HCT116 (cell line): ENCODE data around the gene IL19. TPM values are rescaled to one million over a fixed set of nuclear protein-coding genes. Genes with fewer than 3 reads are reported as not detected.

ENCODE experiments used
- ATAC-seq: fragments of 200-7000 bp; cut with Tn5 transposase; 2 replicates; pipeline ENCODE4 v1.9.1; 2020; ENCODE audit warnings: mild to moderate bottlenecking, moderate library complexity
- BruUV-seq: library from RNA; stranded (reverse); fragments of 400-500 nt; replicated peaks from 2 replicates; lab custom pipeline; 2021; lab: Mats Ljungman, UMichigan
- CTCF ChIA-PET: fragments of 300-600 bp; sonication (Branson Sonifier 250); formaldehyde crosslinking; loops from one replicate; lab custom pipeline; 2021; ENCODE audit warnings: antibody characterized with exemption; lab: Charles Lee
- POLR2A ChIA-PET: fragments of 300-600, 350-600 bp; sonication (Branson Sonifier 250); formaldehyde crosslinking; loops from one replicate; lab custom pipeline; 2021; ENCODE audit warnings: antibody characterized with exemption; lab: Charles Lee
- RAD21 ChIA-PET, 2 experiments: fragments of 300-600 bp; sonication (Branson Sonifier 250); formaldehyde crosslinking; loops; one replicate each; lab custom pipeline; 2023; ENCODE audit warnings: low total read pairs in 2 of 2; ENCODE audit not compliant: uncharacterized antibody in 2 of 2, unreplicated experiment in 2 of 2, low non-redundant PET in 1 of 2; lab: Charles Lee
- DNase-seq: peaks from one replicate; pipeline ENCODE4 v3.0.0-alpha.2; 2010; ENCODE audit warnings: low read depth, low spot score
- H2AFZ ChIP-seq: fragments of 200-600 bp; shearing (Covaris generic), sonication (generic); 2 replicates; pipeline ENCODE4 v1.6.1; 2017; ENCODE audit warnings: low read depth, mixed run types, mixed read lengths, antibody characterized with exemption, low read length; ENCODE audit not compliant: poor library complexity, severe bottlenecking
- H3K27ac ChIP-seq: 2 replicates; pipeline ENCODE4 v1.5.1; 2012; ENCODE audit warnings: low read depth, low read length
- H3K27me3 ChIP-seq: fragments of 200-600 bp; sonication (generic); 2 replicates; pipeline ENCODE4 v1.6.1; 2016; ENCODE audit warnings: mixed run types, low read length, mixed read lengths; ENCODE audit not compliant: insufficient read depth
- H3K36me3 ChIP-seq, 2 experiments: fragments of 200-500 bp in 1 of 2; fragments of 200-600 bp in 1 of 2; sonication (Bioruptor generic) in 1 of 2; sonication (generic) in 1 of 2; 2 replicates each; pipeline versions ENCODE4 v1.5.1 to v1.6.1; 2014 to 2016; ENCODE audit warnings: low read length in 2 of 2, inconsistent platforms in 1 of 2, mixed read lengths in 1 of 2, mixed run types in 1 of 2; ENCODE audit not compliant: insufficient read depth in 2 of 2, control insufficient read depth in 1 of 2
- H3K4me1 ChIP-seq, 2 experiments: fragments of 200-600 bp in 1 of 2; sonication (generic) in 1 of 2; 2 replicates each; pipeline versions ENCODE4 v1.5.1 to v1.6.1; 2012 to 2017; ENCODE audit warnings: low read length in 2 of 2, inconsistent platforms in 1 of 2, mild to moderate bottlenecking in 1 of 2, mixed read lengths in 1 of 2, mixed run types in 1 of 2, moderate library complexity in 1 of 2; ENCODE audit not compliant: insufficient read depth in 2 of 2, control insufficient read depth in 1 of 2
- H3K4me2 ChIP-seq: fragments of 200-600 bp; sonication (generic); 2 replicates; pipeline ENCODE4 v1.6.1; 2017; ENCODE audit warnings: mixed run types, low read length, mixed read lengths
- H3K4me3 ChIP-seq, 2 experiments: fragments of 200-600 bp in 1 of 2; sonication (generic) in 1 of 2; replicated peaks in 1 of 2; 2 replicates each; pipeline ENCODE4 v1.5.1; 2011 to 2016; ENCODE audit warnings: low read length in 2 of 2, control low read depth in 1 of 2, low read depth in 1 of 2, mild to moderate bottlenecking in 1 of 2, mixed read lengths in 1 of 2, mixed run types in 1 of 2
- H3K79me2 ChIP-seq: fragments of 200-600 bp; sonication (generic); 2 replicates; pipeline ENCODE4 v1.6.1; 2017; ENCODE audit warnings: mild to moderate bottlenecking, mixed run types, low read length, moderate library complexity, mixed read lengths; ENCODE audit not compliant: insufficient read depth
- H3K9ac ChIP-seq: fragments of 200-600 bp; sonication (generic); 2 replicates; pipeline ENCODE4 v1.6.1; 2016; ENCODE audit warnings: low read length, mixed read lengths
- H3K9me2 ChIP-seq: fragments of 200-600 bp; sonication (generic), shearing (Covaris generic); 2 replicates; pipeline ENCODE4 v1.6.1; 2017; ENCODE audit warnings: mixed run types, mild to moderate bottlenecking, moderate library complexity; ENCODE audit not compliant: insufficient read depth
- H3K9me3 ChIP-seq, 2 experiments: fragments of 200-500 bp in 1 of 2; fragments of 200-600 bp in 1 of 2; sonication (Bioruptor generic) in 1 of 2; sonication (generic) in 1 of 2; 2 replicates each; pipeline ENCODE4 v1.6.1; 2014 to 2017; ENCODE audit warnings: low read length in 2 of 2, mixed read lengths in 2 of 2, inconsistent platforms in 1 of 2, low read depth in 1 of 2, mild to moderate bottlenecking in 1 of 2, mixed run types in 1 of 2, moderate library complexity in 1 of 2; ENCODE audit not compliant: control insufficient read depth in 1 of 2, insufficient read depth in 1 of 2
- H4K20me1 ChIP-seq: fragments of 200-600 bp; sonication (generic), shearing (Covaris generic); 2 replicates; pipeline ENCODE4 v1.6.1; 2017; ENCODE audit warnings: mixed run types, mild to moderate bottlenecking, moderate library complexity; ENCODE audit not compliant: insufficient read depth
- ELF1 ChIP-seq: IDR thresholded peaks from 2 replicates; pipeline ENCODE4 v1.6.1; 2012; ENCODE audit warnings: low read depth, borderline replicate concordance
- EZH2phosphoT487 ChIP-seq: fragments of 200-600 bp; IDR thresholded peaks from 2 replicates; pipeline ENCODE4 v1.6.1; 2018; ENCODE audit warnings: antibody characterized with exemption, borderline replicate concordance
- FOSL1 ChIP-seq: IDR thresholded peaks from 2 replicates; pipeline ENCODE4 v1.6.1; 2012; ENCODE audit warnings: low read depth
- JUND ChIP-seq: IDR thresholded peaks from 2 replicates; pipeline ENCODE4 v1.6.1; 2012
- REST ChIP-seq: IDR thresholded peaks from 2 replicates; pipeline ENCODE4 v1.6.1; 2012; ENCODE audit warnings: low read depth
- SP1 ChIP-seq: IDR thresholded peaks from 2 replicates; pipeline ENCODE4 v1.6.1; 2012; ENCODE audit warnings: low read depth
- TCF7L2 ChIP-seq: IDR thresholded peaks from 2 replicates; pipeline ENCODE4 v1.7.0; 2011; ENCODE audit warnings: borderline replicate concordance, inconsistent platforms; ENCODE audit not compliant: insufficient read depth, insufficient read length; ENCODE audit errors: extremely low read depth
- ZFX ChIP-seq: fragments of 450-650 bp; IDR thresholded peaks from 2 replicates; pipeline ENCODE4 v1.6.1; 2017
- ZNF274 ChIP-seq: fragments of 200-500 bp; sonication (Bioruptor generic); IDR thresholded peaks from 2 replicates; pipeline ENCODE4 v1.6.1; 2014; ENCODE audit warnings: mild to moderate bottlenecking, low read depth, low read length, inconsistent platforms
- intact Hi-C: fragments of 100-400 bp; cut with micrococcal nuclease; formaldehyde crosslinking; loops from 2 replicates; pipeline ENCODE4 v1.10.0; 2022
- total RNA-seq: library from RNA; stranded (reverse); gene quantifications from one replicate; pipeline ENCODE4 v1.2.1, GENCODE V29; 2021; ENCODE audit not compliant: unreplicated experiment
- TF ChIP-seq, protein P1 (sequence below): IDR thresholded peaks from 2 replicates; pipeline ENCODE4 v1.6.1; 2012
- TF ChIP-seq, protein P2 (sequence below): IDR thresholded peaks from 2 replicates; pipeline ENCODE4 v1.6.1; 2011; ENCODE audit warnings: mild to moderate bottlenecking, low read length, moderate library complexity; ENCODE audit not compliant: insufficient replicate concordance; ENCODE audit errors: extremely low read depth

Gene IL19
- total RNA-seq, 1 experiment from 2014 or later, result not detected

- ChIA-PET RAD21 (no interaction called here), POLR2A (no interaction called here)
- Histone ChIP-seq H3K4me1 (peaks cover 0 to 5% of the 10 kb centered on the region in 2 experiments; a peak in 2 of 4 replicates), H3K27me3 (peaks cover 5% of the 10 kb centered on the region; the same call in 1 of the 2 replicates), H3K9ac (no peak overlapping the region), H4K20me1 (no peaks in the 10 kb centered on the region), H3K4me3 (no peak overlapping the region)
- peak; percentile 71; the same call in 1 of the 2 replicates for ATAC-seq
- TF ChIP-seq JUND (peak; percentile 19; the same call in 1 of the 2 replicates), ZFX (no peak), FOSL1 (peak; percentile 12; the same call in 1 of the 2 replicates)
- TF ChIP-seq, all 23 proteins: peak for 2
- no peak overlapping the region for H2AFZ ChIP-seq
- BruUV-seq, result no TSS peak
- H3K4me2 ChIP-seq, result 0 out of 2 replicates have a peak overlapping the region, but pooled peaks have one; percentile 13
- CTCF ChIA-PET, result interaction anchor here (0.6 to 1.8 kb wide), 3 partner anchors 41 to 146 kb away, joined by 3 to 7 read pairs (median 4); no protein-coding TSS in a partner anchor
- no peaks in the 10 kb centered on the region for H3K36me3 ChIP-seq
- DNase-seq, result no peak
- intact Hi-C loops, result no loop called here
- no peaks in the 10 kb centered on the region for H3K9me3 ChIP-seq
- no peak overlapping the region for H3K27ac ChIP-seq
- no peaks in the 10 kb centered on the region for H3K9me2 ChIP-seq
- H3K79me2 ChIP-seq, result no peaks in the 10 kb centered on the region
Measured at GRCh38 chr1:206766251-206766856, 4.2 kb upstream of the IL19 start.

DNA sequence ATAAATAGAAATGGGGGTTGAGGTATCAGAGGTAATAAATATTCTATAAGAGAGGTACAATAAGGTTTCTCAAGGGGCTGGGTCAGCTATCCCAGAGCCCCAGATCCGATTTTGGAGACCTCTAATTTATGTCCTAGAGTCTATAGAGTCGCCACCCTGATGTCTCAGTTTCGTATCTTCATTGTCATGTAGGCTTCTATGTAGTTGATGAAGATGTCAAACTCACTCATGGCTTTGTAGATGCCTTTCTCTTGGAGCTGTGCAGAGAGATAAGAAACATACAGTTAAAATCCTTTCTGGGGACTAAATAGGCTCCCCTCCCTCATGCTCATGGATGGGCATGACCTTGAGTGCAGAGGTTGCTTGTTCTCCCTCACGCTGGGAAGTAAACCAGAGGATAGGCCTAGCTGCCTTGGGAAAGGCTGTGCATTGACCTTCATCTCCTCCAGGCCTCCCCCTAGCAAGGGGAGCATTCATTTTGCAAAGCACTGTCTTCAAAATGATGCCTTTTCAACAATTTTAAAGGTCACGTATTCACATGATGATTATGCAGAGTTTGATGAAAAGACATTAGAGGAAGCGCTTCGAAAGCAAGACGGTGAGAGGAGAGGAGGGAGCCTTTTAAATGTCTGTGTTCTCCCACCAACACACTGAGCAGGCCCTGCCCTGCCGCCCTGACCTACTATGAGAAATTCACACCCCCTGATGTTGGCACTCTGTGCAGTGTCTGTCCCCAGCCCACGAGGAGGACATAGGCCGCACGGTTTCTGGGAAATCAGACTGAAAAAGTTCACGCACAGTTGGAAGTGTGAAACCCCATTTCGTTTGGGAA, 1.9 kb upstream of the IL19 start:
- Histone ChIP-seq H3K27me3 (peaks cover 12% of the 10 kb centered on the region; the same call in 1 of the 2 replicates), H3K79me2 (no peaks in the 10 kb centered on the region), H3K27ac (no peak overlapping the region), H3K4me1 (peaks cover 0 to 5% of the 10 kb centered on the region in 2 experiments; a peak in 2 of 4 replicates), H3K4me2 (no peak overlapping the region), H3K4me3 (no peak overlapping the region), H2AFZ (no peak overlapping the region), H3K9ac (no peak overlapping the region), H3K9me3 (no peaks in the 10 kb centered on the region), H4K20me1 (no peaks in the 10 kb centered on the region), H3K36me3 (no peaks in the 10 kb centered on the region), H3K9me2 (no peaks in the 10 kb centered on the region)
- DNase-seq (no peak), ATAC-seq (no peak)
- ChIA-PET CTCF (interaction anchor here (0.9 kb wide), 1 partner anchor 144 kb away, joined by 3 read pairs; no protein-coding TSS in a partner anchor), RAD21 (no interaction called here), POLR2A (no interaction called here)
- BruUV-seq, result no TSS peak
- intact Hi-C loops, result no loop called here
- TF ChIP-seq EZH2phosphoT487 (no peak), TCF7L2 (no peak), ZNF274 (no peak), FOSL1 (no peak), ZFX (no peak), ELF1 (no peak), REST (no peak), SP1 (no peak)
- TF ChIP-seq, protein P1, sequence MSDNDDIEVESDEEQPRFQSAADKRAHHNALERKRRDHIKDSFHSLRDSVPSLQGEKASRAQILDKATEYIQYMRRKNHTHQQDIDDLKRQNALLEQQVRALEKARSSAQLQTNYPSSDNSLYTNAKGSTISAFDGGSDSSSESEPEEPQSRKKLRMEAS, result no peak
- TF ChIP-seq, protein P2, sequence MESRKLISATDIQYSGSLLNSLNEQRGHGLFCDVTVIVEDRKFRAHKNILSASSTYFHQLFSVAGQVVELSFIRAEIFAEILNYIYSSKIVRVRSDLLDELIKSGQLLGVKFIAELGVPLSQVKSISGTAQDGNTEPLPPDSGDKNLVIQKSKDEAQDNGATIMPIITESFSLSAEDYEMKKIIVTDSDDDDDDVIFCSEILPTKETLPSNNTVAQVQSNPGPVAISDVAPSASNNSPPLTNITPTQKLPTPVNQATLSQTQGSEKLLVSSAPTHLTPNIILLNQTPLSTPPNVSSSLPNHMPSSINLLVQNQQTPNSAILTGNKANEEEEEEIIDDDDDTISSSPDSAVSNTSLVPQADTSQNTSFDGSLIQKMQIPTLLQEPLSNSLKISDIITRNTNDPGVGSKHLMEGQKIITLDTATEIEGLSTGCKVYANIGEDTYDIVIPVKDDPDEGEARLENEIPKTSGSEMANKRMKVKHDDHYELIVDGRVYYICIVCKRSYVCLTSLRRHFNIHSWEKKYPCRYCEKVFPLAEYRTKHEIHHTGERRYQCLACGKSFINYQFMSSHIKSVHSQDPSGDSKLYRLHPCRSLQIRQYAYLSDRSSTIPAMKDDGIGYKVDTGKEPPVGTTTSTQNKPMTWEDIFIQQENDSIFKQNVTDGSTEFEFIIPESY, result no peak
